Measurements from ENCODE around the gene IGFBP6. TPM values are rescaled to one million over a fixed set of nuclear protein-coding genes. Genes with fewer than 3 reads are reported as not detected.
A peak's percentile ranks its signal among the peaks of the same experiment; 100 is the strongest.
"Not testable (repeated sequence)": the region's sequence is repeated elsewhere in the genome, so short reads cannot be mapped to it uniquely, and the experiment has no call there.

The IGFBP6 gene
- total RNA-seq, 1 experiment from 2014 or later, result 417 TPM

GRCh38 chr12:53095596-53095895 lies 1.9 kb upstream of the IGFBP6 start:
- not testable (repeated sequence) for DNase-seq (ENCODE audit: low spot score)

- DNase-seq (ENCODE audit: low spot score), result no peak
Measured at GRCh38 chr12:53096089-53096741, 1.3 kb upstream of the IGFBP6 start.

GRCh38 chr12:53096759-53097158 lies 708 bp upstream of the IGFBP6 start:
- DNase-seq (ENCODE audit: low spot score), result no peak

- no peak for DNase-seq (ENCODE audit: low spot score)
Measured at GRCh38 chr12:53097207-53097563, 282 bp upstream of the IGFBP6 start.

GRCh38 chr12:53098354-53098981 lies 1.0 kb downstream of the IGFBP6 start:
- peak; percentile 69 for DNase-seq (ENCODE audit: low spot score)

GRCh38 chr12:53099071-53099882 lies 1.8 kb downstream of the IGFBP6 start:
- peak; percentile 95 for DNase-seq (ENCODE audit: low spot score)

GRCh38 chr12:53100466-53101151 lies 3.1 kb downstream of the IGFBP6 start:
- no peak for DNase-seq (ENCODE audit: low spot score)

- DNase-seq (ENCODE audit: low spot score), result no peak
Measured at GRCh38 chr12:53101266-53101665, 3.8 kb downstream of the IGFBP6 start.

- DNase-seq (ENCODE audit: low spot score), result no peak
Measured at GRCh38 chr12:53101931-53102781, 4.7 kb downstream of the IGFBP6 start.

GRCh38 chr12:53102883-53103807 lies 5.7 kb downstream of the IGFBP6 start, which contains the start of gene SOAT2:
Gene SOAT2, plus strand, starts transcription at chr12:53103486. Its CDS starts 92 bp downstream, at chr12:53103578.
- DNase-seq (ENCODE audit: low spot score), result peak; percentile 14

GRCh38 chr12:53103860-53104305 lies 6.4 kb downstream of the IGFBP6 start:
- no peak for DNase-seq (ENCODE audit: low spot score)

- no peak for DNase-seq (ENCODE audit: low spot score)
Measured at GRCh38 chr12:53105256-53105655, 7.8 kb downstream of the IGFBP6 start.

GRCh38 chr12:53105712-53106439 lies 8.4 kb downstream of the IGFBP6 start:
- DNase-seq (ENCODE audit: low spot score), result no peak

- DNase-seq (ENCODE audit: low spot score), result no peak
Measured at GRCh38 chr12:53107122-53107521, 9.7 kb downstream of the IGFBP6 start.

GRCh38 chr12:53112431-53112830 lies 15.0 kb downstream of the IGFBP6 start:
- not testable (repeated sequence) for DNase-seq (ENCODE audit: low spot score)

- DNase-seq (ENCODE audit: low spot score), result no peak
Measured at GRCh38 chr12:53113136-53113705, 15.8 kb downstream of the IGFBP6 start.

GRCh38 chr12:53113951-53114350 lies 16.5 kb downstream of the IGFBP6 start:
- DNase-seq (ENCODE audit: low spot score), result no peak

GRCh38 chr12:53115112-53115890 lies 17.8 kb downstream of the IGFBP6 start:
- DNase-seq (ENCODE audit: low spot score), result no peak

Measured in HT-29 (cell line).